ENCODE data around the gene EXOC6B. TPM values are rescaled to one million over a fixed set of nuclear protein-coding genes. Genes with fewer than 3 reads are reported as not detected.

EXOC6B gene
- total RNA-seq, 1 experiment from 2014 or later, result 33.7 TPM

GRCh38 chr2:72810165-72810564 is 15.7 kb downstream of the EXOC6B start (continued):
- TF ChIP-seq, protein P1, sequence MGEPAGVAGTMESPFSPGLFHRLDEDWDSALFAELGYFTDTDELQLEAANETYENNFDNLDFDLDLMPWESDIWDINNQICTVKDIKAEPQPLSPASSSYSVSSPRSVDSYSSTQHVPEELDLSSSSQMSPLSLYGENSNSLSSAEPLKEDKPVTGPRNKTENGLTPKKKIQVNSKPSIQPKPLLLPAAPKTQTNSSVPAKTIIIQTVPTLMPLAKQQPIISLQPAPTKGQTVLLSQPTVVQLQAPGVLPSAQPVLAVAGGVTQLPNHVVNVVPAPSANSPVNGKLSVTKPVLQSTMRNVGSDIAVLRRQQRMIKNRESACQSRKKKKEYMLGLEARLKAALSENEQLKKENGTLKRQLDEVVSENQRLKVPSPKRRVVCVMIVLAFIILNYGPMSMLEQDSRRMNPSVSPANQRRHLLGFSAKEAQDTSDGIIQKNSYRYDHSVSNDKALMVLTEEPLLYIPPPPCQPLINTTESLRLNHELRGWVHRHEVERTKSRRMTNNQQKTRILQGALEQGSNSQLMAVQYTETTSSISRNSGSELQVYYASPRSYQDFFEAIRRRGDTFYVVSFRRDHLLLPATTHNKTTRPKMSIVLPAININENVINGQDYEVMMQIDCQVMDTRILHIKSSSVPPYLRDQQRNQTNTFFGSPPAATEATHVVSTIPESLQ (CRISPR knock-in tag; IDR thresholded peaks at IDR 0.05), result no peak
- no peak for TF ChIP-seq ESRRA (CRISPR knock-in tag; IDR thresholded peaks at IDR 0.05; ENCODE audit: borderline replicate concordance)
- no peak for TF ChIP-seq SMAD3 (CRISPR knock-in tag; IDR thresholded peaks at IDR 0.05; ENCODE audit: borderline replicate concordance)
- no peak for TF ChIP-seq OVOL2 (CRISPR knock-in tag; IDR thresholded peaks at IDR 0.05; ENCODE audit: borderline replicate concordance)

- TF ChIP-seq RORB (CRISPR knock-in tag; IDR thresholded peaks at IDR 0.05), result no peak
- no peak for TF ChIP-seq IRF2 (CRISPR knock-in tag; IDR thresholded peaks at IDR 0.05; ENCODE audit: borderline replicate concordance, low read depth)
- TF ChIP-seq FOXJ3 (CRISPR knock-in tag; IDR thresholded peaks at IDR 0.05; ENCODE audit: borderline replicate concordance), result no peak
- no peak for TF ChIP-seq ZNF396 (CRISPR knock-in tag; IDR thresholded peaks at IDR 0.05; ENCODE audit: borderline replicate concordance)
- no peak for TF ChIP-seq NFE2L1 (CRISPR knock-in tag; IDR thresholded peaks at IDR 0.05)
- no peak for TF ChIP-seq GRHL2 (CRISPR knock-in tag; IDR thresholded peaks at IDR 0.05; ENCODE audit: insufficient replicate concordance, severe bottlenecking)
- no peak for TF ChIP-seq ZNF232 (CRISPR knock-in tag; IDR thresholded peaks at IDR 0.05)
- no peak for TF ChIP-seq SOX15 (CRISPR knock-in tag; IDR thresholded peaks at IDR 0.05)
- TF ChIP-seq SMAD4 (CRISPR knock-in tag; IDR thresholded peaks at IDR 0.05), result no peak
- TF ChIP-seq NFYB (CRISPR knock-in tag; conservative IDR thresholded peaks at IDR 0.05; ENCODE audit: low read depth), result no peak
- TF ChIP-seq GTF2I (CRISPR knock-in tag; conservative IDR thresholded peaks at IDR 0.05), result no peak
- TF ChIP-seq NFATC4 (CRISPR knock-in tag; IDR thresholded peaks at IDR 0.05), result no peak
- TF ChIP-seq PRDM15 (CRISPR knock-in tag; IDR thresholded peaks at IDR 0.05), result no peak
- no peak for TF ChIP-seq ZNF281 (CRISPR knock-in tag; IDR thresholded peaks at IDR 0.05)
- TF ChIP-seq, protein P2, sequence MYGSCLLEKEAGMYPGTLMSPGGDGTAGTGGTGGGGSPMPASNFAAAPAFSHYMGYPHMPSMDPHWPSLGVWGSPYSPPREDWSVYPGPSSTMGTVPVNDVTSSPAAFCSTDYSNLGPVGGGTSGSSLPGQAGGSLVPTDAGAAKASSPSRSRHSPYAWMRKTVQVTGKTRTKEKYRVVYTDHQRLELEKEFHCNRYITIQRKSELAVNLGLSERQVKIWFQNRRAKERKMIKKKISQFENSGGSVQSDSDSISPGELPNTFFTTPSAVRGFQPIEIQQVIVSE (CRISPR knock-in tag; IDR thresholded peaks at IDR 0.05; ENCODE audit: borderline replicate concordance), result no peak
- no peak for TF ChIP-seq MYBL2 (CRISPR knock-in tag; IDR thresholded peaks at IDR 0.05)
- no peak for TF ChIP-seq ERG (CRISPR knock-in tag; IDR thresholded peaks at IDR 0.05)
- TF ChIP-seq ZNF263 (CRISPR knock-in tag; IDR thresholded peaks at IDR 0.05; ENCODE audit: low read depth), result no peak
- no peak for TF ChIP-seq ZNF512 (CRISPR knock-in tag; IDR thresholded peaks at IDR 0.05; ENCODE audit: borderline replicate concordance)
- no peak for TF ChIP-seq ZBTB21 (CRISPR knock-in tag; IDR thresholded peaks at IDR 0.05; ENCODE audit: borderline replicate concordance)
- peaks cover 21% of the 10 kb centered on the region for H3K36me3 Mint-ChIP-seq
- CTCF ChIA-PET, result no interaction called here
- H3K27ac Mint-ChIP-seq, result no peak overlapping the region
- H3K9me3 Mint-ChIP-seq, result peaks cover 18% of the 10 kb centered on the region
- DNase-seq (ENCODE audit: low spot score) (no peak), ATAC-seq (no peak)
- no peaks in the 10 kb centered on the region; the same call in 1 of the 2 replicates for H3K27me3 Mint-ChIP-seq (ENCODE audit: low read depth)
- no peaks in the 10 kb centered on the region for H3K4me1 Mint-ChIP-seq
- POLR2A ChIA-PET, result no interaction called here
- H3K4me3 Mint-ChIP-seq, result no peak overlapping the region
Measured at GRCh38 chr2:72809095-72809494, 16.7 kb downstream of the EXOC6B start.
